ENCODE measurements around the gene SLC37A2.

- TF ChIP-seq CTCF (IDR thresholded peaks at IDR 0.05) (no peak), POLR2A (IDR thresholded peaks at IDR 0.05) (no peak)
Measured at GRCh38 chr11:125056931-125057692, 6.0 kb upstream of the SLC37A2 start.
